HG03378 (cell line): ENCODE data around the gene GATD1.

Experiments used
- ATAC-seq: cut with Tn5 transposase; IDR thresholded peaks from one replicate; pipeline ENCODE4 v1.9.1; 2021; ENCODE audit warnings: mild to moderate bottlenecking, moderate library complexity; ENCODE audit not compliant: unreplicated experiment

Gene GATD1

GRCh38 chr11:729492-730074 lies 47.7 kb downstream of the GATD1 start:
- no peak for ATAC-seq

DNA sequence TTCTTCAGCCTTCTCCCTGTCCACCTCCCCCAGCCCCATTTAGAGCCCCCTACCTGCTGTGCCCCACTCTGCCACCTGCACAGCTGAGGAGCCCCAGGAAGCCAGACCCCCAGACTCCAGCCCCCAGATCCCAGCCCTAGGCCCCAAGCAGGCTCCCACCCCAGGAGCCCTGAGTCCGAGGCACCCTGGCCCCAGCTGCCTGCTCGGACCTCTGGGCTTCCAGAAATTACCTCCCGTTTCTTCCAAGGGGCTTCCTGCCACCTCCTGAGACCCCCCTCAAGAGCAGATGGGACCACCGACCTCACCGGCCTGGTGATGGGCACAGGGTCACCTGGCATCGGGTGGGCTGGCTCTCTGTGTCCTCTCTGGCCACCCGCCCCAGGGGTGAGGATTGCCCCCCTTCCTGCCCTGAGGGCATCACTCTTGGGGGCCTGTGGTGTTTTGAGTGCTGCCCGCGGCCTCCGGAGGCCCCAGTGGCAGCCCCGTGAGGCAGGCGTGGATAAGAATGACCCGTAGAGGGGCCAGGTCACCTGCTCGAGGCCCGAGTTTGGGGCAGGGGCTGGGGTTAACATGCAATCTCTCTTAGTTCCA lies 48.3 kb downstream of the GATD1 start:
- ATAC-seq: no peak

GRCh38 chr11:727859-728748 lies 49.2 kb downstream of the GATD1 start:
- no peak for ATAC-seq

DNA sequence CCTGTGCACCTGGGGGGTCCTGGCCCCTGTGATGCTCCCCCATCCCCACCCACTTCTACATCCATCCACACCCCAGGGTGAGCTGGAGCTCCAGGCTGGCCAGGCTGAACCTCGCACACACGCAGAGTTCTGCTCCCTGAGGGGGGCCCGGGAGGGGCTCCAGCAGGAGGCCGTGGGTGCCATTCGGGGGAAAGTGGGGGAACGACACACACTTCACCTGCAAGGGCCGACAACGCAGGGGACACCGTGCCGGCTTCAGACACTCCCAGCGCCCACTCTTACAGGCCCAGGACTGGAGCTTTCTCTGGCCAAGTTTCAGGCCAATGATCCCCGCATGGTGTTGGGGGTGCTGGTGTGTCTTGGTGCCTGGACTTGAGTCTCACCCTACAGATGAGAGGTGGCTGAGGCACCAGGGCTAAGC lies 50.0 kb downstream of the GATD1 start:
- no peak for ATAC-seq

DNA sequence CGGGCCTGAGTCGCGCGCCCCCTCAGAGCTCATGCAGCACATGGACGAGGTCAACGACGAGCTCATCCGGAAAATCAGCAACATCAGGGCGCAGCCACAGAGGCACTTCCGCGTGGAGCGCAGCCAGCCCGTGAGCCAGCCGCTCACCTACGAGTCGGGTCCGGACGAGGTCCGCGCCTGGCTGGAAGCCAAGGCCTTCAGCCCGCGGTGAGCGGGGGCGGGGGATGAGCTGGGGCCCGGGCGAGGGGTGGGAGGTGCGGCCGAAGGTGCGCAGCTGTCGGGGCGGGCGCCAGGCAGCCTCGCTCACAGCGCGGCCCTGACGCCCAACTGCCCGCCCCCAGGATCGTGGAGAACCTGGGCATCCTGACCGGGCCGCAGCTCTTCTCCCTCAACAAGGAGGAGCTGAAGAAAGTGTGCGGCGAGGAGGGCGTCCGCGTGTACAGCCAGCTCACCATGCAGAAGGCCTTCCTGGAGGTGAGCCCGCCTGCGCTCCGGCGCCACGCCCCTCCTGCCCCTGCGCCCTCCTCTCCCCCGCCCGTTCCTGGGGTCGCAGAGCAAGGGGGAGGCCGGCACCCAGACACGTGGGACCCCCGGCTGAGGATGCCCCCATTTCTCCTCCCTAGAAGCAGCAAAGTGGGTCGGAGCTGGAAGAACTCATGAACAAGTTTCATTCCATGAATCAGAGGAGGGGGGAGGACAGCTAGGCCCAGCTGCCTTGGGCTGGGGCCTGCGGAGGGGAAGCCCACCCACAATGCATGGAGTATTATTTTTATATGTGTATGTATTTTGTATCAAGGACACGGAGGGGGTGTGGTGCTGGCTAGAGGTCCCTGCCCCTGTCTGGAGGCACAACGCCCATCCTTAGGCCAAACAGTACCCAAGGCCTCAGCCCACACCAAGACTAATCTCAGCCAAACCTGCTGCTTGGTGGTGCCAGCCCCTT lies 50.7 kb downstream of the GATD1 start:
- no peak for ATAC-seq

DNA sequence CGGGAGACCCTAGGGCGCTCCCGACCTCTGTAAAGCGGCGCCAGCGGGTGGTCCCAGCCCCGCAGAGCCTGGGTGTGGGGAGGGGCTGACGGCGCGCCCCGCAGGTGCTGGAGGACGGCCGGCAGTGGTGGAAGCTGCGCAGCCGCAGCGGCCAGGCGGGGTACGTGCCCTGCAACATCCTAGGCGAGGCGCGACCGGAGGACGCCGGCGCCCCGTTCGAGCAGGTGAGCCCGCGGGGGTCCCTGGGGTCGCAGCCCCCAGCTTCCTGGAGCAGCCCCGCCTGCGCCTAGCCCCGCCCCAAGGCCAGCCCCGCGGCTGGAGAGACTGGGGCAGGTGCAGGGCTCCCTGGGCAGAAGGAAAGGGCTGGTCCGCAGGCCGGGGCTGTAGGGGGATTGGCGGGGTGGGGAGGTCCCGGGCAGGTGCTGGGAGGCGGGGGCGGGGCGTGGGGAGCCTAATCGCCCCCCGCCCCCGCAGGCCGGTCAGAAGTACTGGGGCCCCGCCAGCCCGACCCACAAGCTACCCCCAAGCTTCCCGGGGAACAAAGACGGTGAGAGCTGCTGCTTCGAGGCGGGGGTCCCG lies 51.6 kb downstream of the GATD1 start:
- no peak for ATAC-seq

- no peak for ATAC-seq
Measured at GRCh38 chr11:724778-725386, 52.4 kb downstream of the GATD1 start.

GRCh38 chr11:724049-724777 lies 53.1 kb downstream of the GATD1 start:
- no peak for ATAC-seq

GRCh38 chr11:723120-723883 lies 54.0 kb downstream of the GATD1 start:
- no peak for ATAC-seq

GRCh38 chr11:722346-722811 lies 54.9 kb downstream of the GATD1 start:
- ATAC-seq: no peak

DNA sequence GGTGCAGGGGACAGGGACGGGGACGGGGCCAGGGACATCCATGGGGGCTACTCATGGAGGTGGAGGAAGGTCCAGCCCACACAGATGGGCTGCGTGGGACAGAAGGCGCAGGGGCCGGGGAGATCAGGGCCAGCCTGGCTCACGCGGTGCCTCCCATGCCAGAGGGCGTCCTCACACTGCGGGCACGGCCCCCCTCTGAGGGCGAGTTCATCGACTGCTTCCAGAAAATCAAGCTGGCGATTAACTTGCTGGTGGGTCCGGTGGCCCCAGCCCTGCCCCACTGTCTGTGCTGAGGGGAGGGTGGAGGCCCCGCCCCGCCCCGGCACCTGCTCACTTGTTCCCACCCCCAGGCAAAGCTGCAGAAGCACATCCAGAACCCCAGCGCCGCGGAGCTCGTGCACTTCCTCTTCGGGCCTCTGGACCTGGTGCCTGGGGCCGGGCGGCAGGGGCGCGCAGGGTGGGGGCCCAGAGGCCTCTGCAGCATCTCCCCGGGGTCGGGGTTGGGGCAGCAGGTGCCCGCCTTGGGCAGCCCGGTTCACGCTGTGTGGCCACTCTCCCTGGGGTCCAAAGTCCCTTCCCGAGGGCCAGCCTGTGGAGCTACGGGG lies 55.4 kb downstream of the GATD1 start:
- ATAC-seq: no peak

DNA sequence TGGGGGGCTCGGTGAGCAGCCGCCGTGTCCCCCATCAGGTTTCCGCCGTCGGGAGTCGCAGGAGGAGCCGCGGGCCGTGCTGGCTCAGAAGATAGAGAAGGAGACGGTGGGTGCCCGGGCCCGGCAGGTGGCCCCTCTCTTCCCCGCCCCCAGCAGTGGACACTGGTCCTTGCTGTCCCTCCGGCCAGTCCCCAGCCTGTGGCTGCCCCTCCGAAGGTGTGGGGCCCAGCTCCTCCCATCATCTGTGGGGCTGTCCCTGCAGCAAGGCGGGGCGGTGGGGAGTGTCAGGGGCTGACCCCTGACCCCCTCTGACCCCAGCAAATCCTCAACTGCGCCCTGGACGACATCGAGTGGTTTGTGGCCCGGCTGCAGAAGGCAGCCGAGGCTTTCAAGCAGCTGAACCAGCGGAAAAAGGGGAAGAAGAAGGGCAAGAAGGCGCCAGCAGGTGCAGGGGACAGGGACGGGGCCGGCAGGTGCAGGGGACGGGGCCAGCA lies 56.0 kb downstream of the GATD1 start:
- ATAC-seq: no peak

DNA sequence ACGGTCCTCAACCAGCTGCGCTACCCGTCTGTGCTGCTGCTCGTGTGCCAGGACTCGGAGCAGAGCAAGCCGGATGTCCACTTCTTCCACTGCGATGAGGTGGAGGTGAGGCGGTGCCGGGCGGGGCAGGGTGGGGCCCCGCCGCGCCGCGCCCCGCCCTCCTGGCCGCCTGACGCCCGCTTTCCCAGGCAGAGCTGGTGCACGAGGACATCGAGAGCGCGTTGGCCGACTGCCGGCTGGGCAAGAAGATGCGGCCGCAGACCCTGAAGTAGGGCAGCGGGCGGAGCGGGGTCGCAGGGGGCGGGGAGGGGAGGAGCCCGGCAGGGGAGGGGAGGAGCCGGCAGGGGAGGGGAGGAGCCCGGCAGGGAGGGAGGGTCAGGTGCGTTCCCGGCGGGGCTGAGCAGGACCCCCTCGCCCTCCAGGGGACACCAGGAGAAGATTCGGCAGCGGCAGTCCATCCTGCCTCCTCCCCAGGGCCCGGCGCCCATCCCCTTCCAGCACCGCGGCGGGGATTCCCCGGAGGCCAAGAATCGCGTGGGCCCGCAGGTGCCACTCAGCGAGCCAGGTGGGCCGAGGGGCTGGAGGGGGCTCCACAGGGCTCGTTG lies 56.5 kb downstream of the GATD1 start:
- ATAC-seq: no peak

DNA sequence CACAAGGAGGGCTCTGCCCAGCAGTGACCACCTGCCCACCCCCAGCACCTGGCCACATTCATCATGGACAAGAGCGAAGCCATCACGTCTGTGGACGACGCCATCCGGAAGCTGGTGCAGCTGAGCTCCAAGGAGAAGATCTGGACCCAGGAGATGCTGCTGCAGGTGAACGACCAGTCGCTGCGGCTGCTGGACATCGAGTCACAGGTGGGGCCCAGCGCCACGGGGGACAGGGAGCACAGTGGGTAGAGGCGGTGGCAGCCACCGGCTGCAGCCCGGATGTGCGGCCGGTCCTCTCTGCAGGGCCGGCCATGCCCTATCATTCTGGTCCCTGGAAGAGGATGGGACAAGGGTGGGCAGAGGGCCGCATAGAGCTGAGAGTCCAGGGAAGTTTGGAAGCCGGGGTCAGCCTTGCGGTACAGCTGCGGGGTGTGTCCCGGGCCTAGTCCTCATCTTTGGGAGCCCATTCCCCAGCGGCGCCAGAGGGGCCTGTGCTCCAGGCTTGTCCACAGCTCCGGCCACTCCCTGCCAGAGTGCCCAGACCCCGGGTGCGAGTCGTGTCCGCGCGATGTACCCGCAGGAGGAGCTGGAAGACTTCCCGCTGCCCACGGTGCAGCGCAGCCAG lies 57.2 kb downstream of the GATD1 start:
- ATAC-seq: no peak

DNA sequence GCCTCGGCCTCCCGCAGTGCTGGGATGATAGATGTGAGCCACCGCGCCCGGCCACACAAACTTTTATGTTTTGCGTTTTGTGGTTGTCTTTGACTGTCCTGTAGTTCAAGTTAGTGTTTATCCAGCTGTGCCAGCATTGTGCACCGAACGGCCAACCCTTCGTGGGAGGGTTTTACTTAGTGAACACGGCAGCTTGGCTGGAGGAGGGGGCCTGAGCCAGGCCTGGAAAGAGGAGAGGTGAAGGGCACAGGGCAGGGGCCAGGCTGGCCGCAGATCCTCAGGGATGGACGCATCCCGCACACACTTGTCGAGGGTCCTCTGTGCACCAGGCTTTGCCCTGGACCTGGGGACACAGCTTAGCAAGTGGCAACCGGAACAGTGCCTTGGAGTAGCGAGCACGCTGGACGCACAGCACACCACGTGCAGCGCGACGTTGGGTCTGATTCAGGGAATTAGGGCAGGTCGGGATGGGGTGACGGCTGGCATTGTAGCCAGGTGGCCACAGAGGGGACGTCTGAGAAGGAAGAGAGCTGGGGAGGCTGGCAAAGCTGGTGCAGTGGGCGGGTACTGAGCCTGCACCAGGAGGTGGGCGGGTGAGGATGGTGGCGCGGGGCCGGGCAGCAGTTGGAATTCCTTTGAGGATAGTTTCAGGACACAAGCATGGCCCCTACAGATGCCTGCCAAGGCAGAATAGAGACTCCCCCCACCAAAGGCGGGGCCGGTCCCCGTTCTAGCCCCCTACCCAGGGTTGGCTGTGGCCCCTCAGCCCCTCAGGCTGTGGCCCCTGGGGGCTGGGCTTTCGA lies 57.9 kb downstream of the GATD1 start:
- no peak for ATAC-seq
